SH-SY5Y (cell line): ENCODE data around the gene NEK5.

ENCODE experiments used
- GATA2 ChIP-seq: IDR thresholded peaks from 2 replicates; pipeline ENCODE4 v1.6.1; 2011; ENCODE audit warnings: mild to moderate bottlenecking, low read depth, low read length
- GATA3 ChIP-seq: IDR thresholded peaks from 2 replicates; pipeline ENCODE4 v1.6.1; 2011; ENCODE audit warnings: low read depth, mild to moderate bottlenecking, low read length, moderate library complexity

NEK5 gene

GRCh38 chr13:52092087-52092486, 36.8 kb downstream of the NEK5 start:
- TF ChIP-seq GATA3 = no peak
- no peak for TF ChIP-seq GATA2

GRCh38 chr13:52091473-52091872, 37.4 kb downstream of the NEK5 start:
- no peak for TF ChIP-seq GATA2
- no peak for TF ChIP-seq GATA3

- TF ChIP-seq GATA2 (no peak), GATA3 (no peak)
Measured at GRCh38 chr13:52085421-52085820, 43.5 kb downstream of the NEK5 start.

- TF ChIP-seq GATA2 (no peak), GATA3 (no peak)
Measured at GRCh38 chr13:52082601-52083000, 46.3 kb downstream of the NEK5 start.

GRCh38 chr13:52070929-52071523, 57.8 kb downstream of the NEK5 start:
- TF ChIP-seq GATA2 (no peak), GATA3 (no peak)

- TF ChIP-seq GATA3 (no peak), GATA2 (no peak)
Measured at GRCh38 chr13:52067237-52067636, 61.6 kb downstream of the NEK5 start.

- TF ChIP-seq GATA3 (no peak), GATA2 (no peak)
Measured at GRCh38 chr13:52061587-52061986, 67.3 kb downstream of the NEK5 start.

- TF ChIP-seq GATA3 = no peak
- TF ChIP-seq GATA2 = no peak; the same call in 1 of the 2 replicates
Measured at GRCh38 chr13:52053460-52053859, 75.4 kb downstream of the NEK5 start.

GRCh38 chr13:52051400-52051799, 77.5 kb downstream of the NEK5 start:
- TF ChIP-seq GATA2 (no peak), GATA3 (no peak)

GRCh38 chr13:52048516-52048915, 80.4 kb downstream of the NEK5 start:
- TF ChIP-seq GATA2 (no peak), GATA3 (no peak)

GRCh38 chr13:52047463-52047862, 81.4 kb downstream of the NEK5 start:
- no peak for TF ChIP-seq GATA3
- TF ChIP-seq GATA2 = no peak

- TF ChIP-seq GATA3 (no peak), GATA2 (no peak)
Measured at GRCh38 chr13:52043675-52044074, 85.2 kb downstream of the NEK5 start.

GRCh38 chr13:52036037-52036436, 92.8 kb downstream of the NEK5 start:
- TF ChIP-seq GATA3 (no peak), GATA2 (no peak)

GRCh38 chr13:52034616-52035226, 94.2 kb downstream of the NEK5 start:
- TF ChIP-seq GATA2 (no peak), GATA3 (no peak)

- TF ChIP-seq GATA2 = no peak
- no peak for TF ChIP-seq GATA3
Measured at GRCh38 chr13:52033039-52033438, 95.8 kb downstream of the NEK5 start.
